Nucleus accumbens (tissue), 56 donors: Measurements from ENCODE around the gene SRGAP2B.
"Not testable (repeated sequence)": the region's sequence is repeated elsewhere in the genome, so short reads cannot be mapped to it uniquely, and the experiment has no call there.

Experiments used
- DNase-seq, 56 donors: peaks; one replicate each; lab custom pipeline; 2025; lab: John Stamatoyannopoulos, UW

Gene SRGAP2B

GRCh38 chr1:144917154-144918026, 177.7 kb downstream of the SRGAP2B start:
- DNase-seq: not testable (repeated sequence)

GRCh38 chr1:144913977-144914734, 181.0 kb downstream of the SRGAP2B start:
- DNase-seq: not testable (repeated sequence)

GRCh38 chr1:144913458-144913857, 181.7 kb downstream of the SRGAP2B start:
- not testable (repeated sequence) for DNase-seq

- not testable (repeated sequence) for DNase-seq
Measured at GRCh38 chr1:144910729-144911128, 184.4 kb downstream of the SRGAP2B start.

- not testable (repeated sequence) for DNase-seq
Measured at GRCh38 chr1:144900841-144901240, 194.3 kb downstream of the SRGAP2B start.

GRCh38 chr1:144894454-144895201, 200.5 kb downstream of the SRGAP2B start:
- DNase-seq: not testable (repeated sequence)

- DNase-seq: not testable (repeated sequence)
Measured at GRCh38 chr1:144893710-144894438, 201.3 kb downstream of the SRGAP2B start.

- not testable (repeated sequence) for DNase-seq
Measured at GRCh38 chr1:144893062-144893461, 202.1 kb downstream of the SRGAP2B start.

- not testable (repeated sequence) for DNase-seq
Measured at GRCh38 chr1:144889450-144890115, 205.5 kb downstream of the SRGAP2B start.

- DNase-seq: not testable (repeated sequence)
Measured at GRCh38 chr1:144883022-144883421, 212.1 kb downstream of the SRGAP2B start.

- DNase-seq: not testable (repeated sequence)
Measured at GRCh38 chr1:144882343-144882742, 212.8 kb downstream of the SRGAP2B start.

- DNase-seq: not testable (repeated sequence)
Measured at GRCh38 chr1:144858607-144859006, 236.5 kb downstream of the SRGAP2B start.
